Measurements from ENCODE around the gene EDIL3. TPM values are rescaled to one million over a fixed set of nuclear protein-coding genes. Genes with fewer than 3 reads are reported as not detected.

Gene EDIL3
- total and polyA plus RNA-seq, 10 of the 15 experiments (the other 5 are each of a cell fraction or from before 2014, with no cell fraction given): 0.01 to 0.62 (median 0.20) TPM

DNA sequence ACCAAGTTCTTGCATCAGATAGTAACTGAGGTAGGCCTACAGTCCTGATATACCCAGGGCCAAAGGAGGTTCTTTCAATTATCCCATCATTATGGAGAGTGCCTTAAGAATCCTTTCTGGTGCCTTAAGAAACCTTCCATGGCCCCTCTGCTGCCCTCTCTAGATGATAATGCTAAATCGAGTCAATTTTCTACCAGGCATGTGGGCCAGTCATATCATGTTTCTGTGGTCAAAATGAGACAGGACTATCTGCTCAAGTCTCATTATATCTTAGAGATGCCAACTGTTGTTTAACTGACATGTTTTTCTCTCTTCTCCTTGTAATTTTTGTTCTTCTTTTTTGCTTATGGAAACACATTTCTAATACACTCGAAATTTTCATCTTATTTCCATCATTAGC is 127.6 kb downstream of the EDIL3 start:
- no peaks in the 10 kb centered on the region for H4K20me1 ChIP-seq (ENCODE audit: control insufficient read depth, insufficient read depth)
- in situ Hi-C loops (cut with MboI): loop anchor here (25.0 kb wide), 1 partner anchor 545 kb away; the partner anchor contains the start of gene HAPLN1
- DNase-seq (ENCODE audit: low read depth, low spot score) (no peak), ATAC-seq (peak; percentile 40), FAIRE-seq (no peak)
- ChIA-PET RAD21 (ENCODE audit: unreplicated experiment) (no interaction called here), CTCF (no interaction called here), SMC1A (ENCODE audit: uncharacterized antibody, unreplicated experiment) (interaction anchor here (1.0 to 1.5 kb wide), 2 partner anchors 17 to 169 kb away, joined by 3 to 4 read pairs; no protein-coding TSS in a partner anchor), POLR2A (no interaction called here)
- no peaks in the 10 kb centered on the region for H3K79me2 ChIP-seq (ENCODE audit: control insufficient read depth, insufficient read depth, low read length)
- no peaks in the 10 kb centered on the region for H3K36me3 ChIP-seq (ENCODE audit: control insufficient read depth in 2 of 2, insufficient read depth in 2 of 2, low read length in 1 of 2)
- H3K4me1 ChIP-seq (ENCODE audit: control insufficient read depth, insufficient read depth, low read length): no peaks in the 10 kb centered on the region
- TF ChIP-seq EP300 (IDR thresholded peaks at IDR 0.05; ENCODE audit: borderline replicate concordance in 1 of 2, control insufficient read depth in 1 of 2, low read depth in 2 of 2, low read length in 2 of 2): no peak
- peak; percentile 13; the same call in 1 of the 2 replicates for TF ChIP-seq JUNB (IDR thresholded peaks at IDR 0.05)
- TF ChIP-seq RUNX3 (IDR thresholded peaks at IDR 0.05; ENCODE audit: low read length): peak; percentile 41; the same call in 1 of the 2 replicates
- no peak overlapping the region for H3K4me2 ChIP-seq (ENCODE audit: control insufficient read depth, insufficient read depth)
- 0% methylated on average over 2 of the region's 2 CpGs for WGBS (ENCODE audit: insufficient coverage, insufficient replicate concordance, low lambda C conversion rate, missing lambda C conversion rate)
- H3K27ac ChIP-seq (ENCODE audit: control insufficient read depth, insufficient read depth): no peak overlapping the region
- BruUV-seq (replicated peaks): no TSS peak
- intact Hi-C loops (cut with micrococcal nuclease; ENCODE audit: unreplicated experiment): loop anchor here (5.0 kb wide), 3 partner anchors 170 to 540 kb away; no protein-coding TSS in a partner anchor
- H3K4me3 ChIP-seq: no peak overlapping the region
- H3K9ac ChIP-seq (ENCODE audit: control insufficient read depth, insufficient read depth, low read length): no peak overlapping the region
- H2AFZ ChIP-seq (ENCODE audit: control insufficient read depth, low read depth, low read length): no peak overlapping the region
- H3K27me3 ChIP-seq (replicated peaks in 1 of 2; ENCODE audit: control insufficient read depth in 2 of 2, insufficient read depth in 2 of 2, low read length in 1 of 2): no peaks in the 10 kb centered on the region
- H3K9me3 ChIP-seq (replicated peaks; ENCODE audit: control insufficient read depth, insufficient read depth, low read length): no peaks in the 10 kb centered on the region

DNA sequence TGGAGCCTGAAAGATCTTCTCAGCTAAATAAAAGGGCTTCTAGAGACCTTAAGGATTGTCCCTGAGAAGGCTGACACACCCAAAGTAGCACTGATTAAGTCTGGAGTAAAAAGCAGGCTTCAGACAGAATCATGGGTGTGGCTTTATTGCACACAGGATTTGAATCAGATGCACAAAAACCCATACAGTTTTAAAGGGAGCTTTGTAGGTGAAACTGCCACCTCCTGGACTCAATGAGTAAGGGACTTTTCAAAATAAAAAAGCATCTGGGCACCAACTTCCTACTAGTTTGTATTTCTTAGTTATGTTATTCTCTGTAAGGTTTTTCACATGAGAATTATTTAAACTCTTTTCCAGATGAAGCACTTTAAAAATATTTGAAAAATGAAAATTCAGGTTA is 129.4 kb downstream of the EDIL3 start:
- H3K27ac ChIP-seq (ENCODE audit: control insufficient read depth, insufficient read depth): no peak overlapping the region
- H4K20me1 ChIP-seq (ENCODE audit: control insufficient read depth, insufficient read depth): no peaks in the 10 kb centered on the region
- H3K79me2 ChIP-seq (ENCODE audit: control insufficient read depth, insufficient read depth, low read length): no peaks in the 10 kb centered on the region
- ATAC-seq: peak; percentile 70
- no peaks in the 10 kb centered on the region for H3K4me1 ChIP-seq (ENCODE audit: control insufficient read depth, insufficient read depth, low read length)
- intact Hi-C loops (cut with micrococcal nuclease; ENCODE audit: unreplicated experiment) (loop anchor here (5.0 kb wide), 3 partner anchors 168 to 538 kb away; no protein-coding TSS in a partner anchor), in situ Hi-C loops (cut with MboI) (loop anchor here (25.0 kb wide), 1 partner anchor 543 kb away; the partner anchor contains the start of gene HAPLN1)
- BruUV-seq (replicated peaks): no TSS peak
- H3K9ac ChIP-seq (ENCODE audit: control insufficient read depth, insufficient read depth, low read length): no peak overlapping the region
- CTCF ChIA-PET: interaction anchor here (0.6 to 2.9 kb wide), 10 partner anchors 10 to 543 kb away, joined by 3 to 14 read pairs (median 4); no protein-coding TSS in a partner anchor
- POLR2A ChIA-PET: interaction anchor here (0.9 kb wide), 1 partner anchor 328 kb away, joined by 3 read pairs; no protein-coding TSS in a partner anchor
- TF ChIP-seq RAD21 (IDR thresholded peaks at IDR 0.05; ENCODE audit: insufficient read depth, low read depth, low read length) (peak; percentile 24; the same call in 1 of the 2 replicates), KDM1A (IDR thresholded peaks at IDR 0.05; ENCODE audit: borderline replicate concordance) (no peak)
- TF ChIP-seq, protein P1, sequence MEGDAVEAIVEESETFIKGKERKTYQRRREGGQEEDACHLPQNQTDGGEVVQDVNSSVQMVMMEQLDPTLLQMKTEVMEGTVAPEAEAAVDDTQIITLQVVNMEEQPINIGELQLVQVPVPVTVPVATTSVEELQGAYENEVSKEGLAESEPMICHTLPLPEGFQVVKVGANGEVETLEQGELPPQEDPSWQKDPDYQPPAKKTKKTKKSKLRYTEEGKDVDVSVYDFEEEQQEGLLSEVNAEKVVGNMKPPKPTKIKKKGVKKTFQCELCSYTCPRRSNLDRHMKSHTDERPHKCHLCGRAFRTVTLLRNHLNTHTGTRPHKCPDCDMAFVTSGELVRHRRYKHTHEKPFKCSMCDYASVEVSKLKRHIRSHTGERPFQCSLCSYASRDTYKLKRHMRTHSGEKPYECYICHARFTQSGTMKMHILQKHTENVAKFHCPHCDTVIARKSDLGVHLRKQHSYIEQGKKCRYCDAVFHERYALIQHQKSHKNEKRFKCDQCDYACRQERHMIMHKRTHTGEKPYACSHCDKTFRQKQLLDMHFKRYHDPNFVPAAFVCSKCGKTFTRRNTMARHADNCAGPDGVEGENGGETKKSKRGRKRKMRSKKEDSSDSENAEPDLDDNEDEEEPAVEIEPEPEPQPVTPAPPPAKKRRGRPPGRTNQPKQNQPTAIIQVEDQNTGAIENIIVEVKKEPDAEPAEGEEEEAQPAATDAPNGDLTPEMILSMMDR (IDR thresholded peaks at IDR 0.05 in 2 of 3, conservative IDR thresholded peaks at IDR 0.05 in 1 of 3; ENCODE audit: control insufficient read depth in 2 of 3, extremely low read depth in 1 of 3, insufficient read depth in 1 of 3, low read depth in 3 of 3, low read length in 3 of 3): peak in 2 of 3 experiments; percentile 6 to 27; a peak in 2 of 6 replicates
- TF ChIP-seq, protein P2, sequence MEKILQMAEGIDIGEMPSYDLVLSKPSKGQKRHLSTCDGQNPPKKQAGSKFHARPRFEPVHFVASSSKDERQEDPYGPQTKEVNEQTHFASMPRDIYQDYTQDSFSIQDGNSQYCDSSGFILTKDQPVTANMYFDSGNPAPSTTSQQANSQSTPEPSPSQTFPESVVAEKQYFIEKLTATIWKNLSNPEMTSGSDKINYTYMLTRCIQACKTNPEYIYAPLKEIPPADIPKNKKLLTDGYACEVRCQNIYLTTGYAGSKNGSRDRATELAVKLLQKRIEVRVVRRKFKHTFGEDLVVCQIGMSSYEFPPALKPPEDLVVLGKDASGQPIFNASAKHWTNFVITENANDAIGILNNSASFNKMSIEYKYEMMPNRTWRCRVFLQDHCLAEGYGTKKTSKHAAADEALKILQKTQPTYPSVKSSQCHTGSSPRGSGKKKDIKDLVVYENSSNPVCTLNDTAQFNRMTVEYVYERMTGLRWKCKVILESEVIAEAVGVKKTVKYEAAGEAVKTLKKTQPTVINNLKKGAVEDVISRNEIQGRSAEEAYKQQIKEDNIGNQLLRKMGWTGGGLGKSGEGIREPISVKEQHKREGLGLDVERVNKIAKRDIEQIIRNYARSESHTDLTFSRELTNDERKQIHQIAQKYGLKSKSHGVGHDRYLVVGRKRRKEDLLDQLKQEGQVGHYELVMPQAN (conservative IDR thresholded peaks at IDR 0.05): no peak
- H3K4me3 ChIP-seq: no peak overlapping the region
- RAD21 ChIA-PET (ENCODE audit: unreplicated experiment): interaction anchor here (1.4 to 1.8 kb wide), 3 partner anchors 20 to 543 kb away, joined by 3 to 11 read pairs (median 3); no protein-coding TSS in a partner anchor
- no peak overlapping the region for H2AFZ ChIP-seq (ENCODE audit: control insufficient read depth, low read depth, low read length)
- FAIRE-seq: no peak
- no peaks in the 10 kb centered on the region for H3K27me3 ChIP-seq (replicated peaks in 1 of 2; ENCODE audit: control insufficient read depth in 2 of 2, insufficient read depth in 2 of 2, low read length in 1 of 2)
- H3K4me2 ChIP-seq (ENCODE audit: control insufficient read depth, insufficient read depth): no peak overlapping the region
- SMC1A ChIA-PET (ENCODE audit: uncharacterized antibody, unreplicated experiment): interaction anchor here (0.7 to 1.6 kb wide), 8 partner anchors 13 to 1507 kb away, joined by 3 to 8 read pairs (median 4); no protein-coding TSS in a partner anchor
- H3K9me3 ChIP-seq (replicated peaks; ENCODE audit: control insufficient read depth, insufficient read depth, low read length): no peaks in the 10 kb centered on the region
- no peaks in the 10 kb centered on the region for H3K36me3 ChIP-seq (ENCODE audit: control insufficient read depth in 2 of 2, insufficient read depth in 2 of 2, low read length in 1 of 2)
- no peak for DNase-seq (ENCODE audit: low read depth, low spot score)
